HepG2 (cell line): ENCODE measurements around the gene PPIB.

Experiments used
- RFX1 ChIP-seq: fragments of 450-650 bp; IDR thresholded peaks from 2 replicates; pipeline ENCODE4 v1.6.1; 2017
- ZKSCAN1 ChIP-seq: fragments of 150-350 bp; IDR thresholded peaks from 2 replicates; pipeline ENCODE4 v1.6.1; 2014; ENCODE audit warnings: low read length
- ZNF660 ChIP-seq: sonication (generic); formaldehyde crosslinking; IDR thresholded peaks from 2 replicates; pipeline ENCODE4 v1.5.1; 2020; ENCODE audit warnings: mild to moderate bottlenecking, low read depth, missing genetic modification reagents, borderline replicate concordance

- no peak for TF ChIP-seq ZKSCAN1
- no peak for TF ChIP-seq ZNF660 (CRISPR knock-in tag)
- no peak for TF ChIP-seq RFX1
These were observed 35.1 kb downstream of the PPIB start for GRCh38 chr15:64127521-64128270.
